Stimulated activated CD4-positive, alpha-beta T cell treated with anti-CD3 and anti-CD28 coated beads, Interleukin-15, amount 100 ng/mL, for 48 hours (primary cell): Measurements from ENCODE around the gene POLR3C.
"Not testable (repeated sequence)": the region's sequence is repeated elsewhere in the genome, so short reads cannot be mapped to it uniquely, and the experiment has no call there.

ENCODE experiments used
- DNase-seq, 2 donors: peaks; one replicate each; pipeline ENCODE4 v3.0.0-alpha.2; 2020; ENCODE audit warnings: low read depth in 2 of 2

Gene POLR3C

GRCh38 chr1:145822779-145823331 is 1.1 kb upstream of the POLR3C start:
- DNase-seq, result not testable (repeated sequence)

- no peak for DNase-seq
Observed at GRCh38 chr1:145824499-145824842, 471 bp downstream of the POLR3C start.

GRCh38 chr1:145826030-145826429 is 2.0 kb downstream of the POLR3C start:
- DNase-seq, result no peak

- DNase-seq, result no peak
Observed at GRCh38 chr1:145827966-145828365, 4.0 kb downstream of the POLR3C start.

DNA sequence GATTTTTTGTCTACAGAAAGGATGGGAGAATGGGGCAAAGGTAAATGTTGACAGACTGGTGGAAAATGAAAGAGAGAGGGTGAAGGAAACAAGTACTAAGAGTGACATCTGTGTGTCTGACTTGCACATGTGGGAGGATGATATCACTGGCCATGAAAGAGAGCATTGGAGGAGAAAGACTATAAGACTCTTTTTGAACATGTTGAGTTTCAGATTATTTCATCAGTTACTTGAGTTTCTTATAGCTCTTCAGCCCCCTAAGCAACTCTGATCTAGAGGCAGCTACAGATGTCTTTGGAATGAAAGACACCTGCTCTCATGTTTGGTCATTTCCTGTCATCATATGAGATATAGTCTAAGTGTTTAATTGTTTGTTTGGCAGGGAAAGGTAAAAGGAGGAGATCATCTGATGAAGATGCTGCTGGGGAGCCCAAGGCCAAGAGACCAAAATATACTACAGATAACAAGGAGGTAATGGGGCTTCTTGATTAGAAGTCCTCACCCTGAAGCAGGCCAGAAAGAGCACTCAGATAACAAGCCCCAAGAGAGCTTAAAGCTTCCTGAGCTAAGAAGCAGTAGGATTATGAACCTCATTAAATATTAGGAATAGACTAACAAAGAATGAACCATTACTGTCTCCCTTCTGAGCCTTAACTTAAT is 4.5 kb downstream of the POLR3C start:
- DNase-seq, result no peak

DNA sequence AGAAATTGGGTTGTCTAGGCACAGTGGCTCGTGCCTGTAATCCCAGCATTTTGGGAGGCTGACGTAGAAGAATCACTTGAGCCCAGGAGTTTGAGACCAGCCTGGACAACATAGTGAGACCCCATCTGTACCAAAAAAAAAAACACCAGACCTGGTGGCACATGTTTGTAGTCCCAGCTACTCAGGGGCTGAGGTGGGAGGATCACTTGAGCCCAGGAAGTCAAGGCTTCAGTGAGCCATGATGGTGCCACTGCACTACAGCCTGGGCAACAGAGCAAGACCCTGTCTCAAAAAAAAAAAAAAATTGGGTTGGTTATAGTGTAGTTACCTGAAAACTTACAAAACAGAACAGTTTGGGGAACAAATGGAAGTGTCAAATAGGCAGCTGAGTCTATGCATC is 6.8 kb downstream of the POLR3C start:
- DNase-seq, result not testable (repeated sequence)

- no peak for DNase-seq
Observed at GRCh38 chr1:145837656-145838055, 13.7 kb downstream of the POLR3C start.

DNA sequence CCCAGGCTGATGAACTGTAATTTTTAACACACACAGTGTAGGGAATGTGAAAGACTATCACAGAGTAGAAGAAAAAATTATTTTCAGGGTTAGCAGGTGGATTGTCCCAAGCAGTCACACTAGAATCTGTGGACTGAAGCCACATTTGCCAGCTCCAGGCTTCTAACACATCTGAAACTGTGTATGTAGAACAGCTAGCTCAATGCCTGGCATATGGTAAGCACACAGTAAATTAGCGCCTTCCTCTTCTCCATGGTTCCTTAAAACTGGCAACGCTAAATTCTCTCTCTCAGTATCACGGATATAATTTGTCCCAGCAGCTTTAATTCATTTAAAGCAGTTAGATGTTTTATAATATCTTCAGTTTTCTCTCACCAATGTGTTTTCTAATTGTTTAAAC is 19.0 kb downstream of the POLR3C start:
- no peak for DNase-seq

- DNase-seq, result no peak
Observed at GRCh38 chr1:145845144-145845513, 21.1 kb downstream of the POLR3C start.

DNA sequence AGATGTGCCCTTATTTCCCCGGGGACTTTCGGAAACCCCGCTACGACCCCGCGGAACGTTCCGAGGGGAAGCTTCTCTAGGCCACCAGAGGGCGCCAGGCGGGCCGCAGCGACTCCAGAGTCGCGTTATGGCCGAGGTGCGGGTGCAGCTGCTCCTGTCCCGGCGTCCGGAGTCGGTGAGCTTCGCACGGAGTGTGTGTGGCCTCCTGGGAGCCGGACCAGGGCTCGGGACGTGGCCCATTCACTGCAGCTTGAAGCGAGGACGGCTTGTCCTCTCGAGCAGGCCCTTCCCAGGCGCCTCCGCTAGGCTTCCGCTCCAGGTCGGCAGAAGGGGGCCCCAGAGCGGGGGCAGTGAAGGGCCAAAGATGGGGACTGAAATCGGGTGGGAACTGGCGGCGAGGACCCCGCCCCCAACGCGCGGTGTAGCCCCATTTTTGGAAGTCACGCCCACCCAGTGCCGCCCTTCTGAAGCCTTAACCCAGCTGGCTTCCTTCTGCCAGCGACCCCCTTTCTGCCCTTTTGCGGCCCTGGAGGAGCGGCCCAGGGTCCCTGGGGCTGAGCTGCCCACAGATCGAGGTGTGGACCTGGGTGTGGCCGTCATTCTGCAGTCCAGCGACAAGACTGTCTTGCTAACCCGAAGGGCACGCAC is 21.6 kb downstream of the POLR3C start, which contains the start of gene NUDT17:
Gene NUDT17 (plus strand): TSS at position 117 of the 648 bp plus-strand sequence. CDS start 11 bp downstream, at position 128.
- peak; percentile 56 to 71 for DNase-seq

GRCh38 chr1:145846201-145846612 is 22.2 kb downstream of the POLR3C start:
- DNase-seq, result no peak

GRCh38 chr1:145847827-145848226 is 23.8 kb downstream of the POLR3C start:
- DNase-seq, result no peak

GRCh38 chr1:145849356-145850160 is 25.6 kb downstream of the POLR3C start:
- DNase-seq, result no peak

- DNase-seq, result no peak
Observed at GRCh38 chr1:145855426-145855948, 31.5 kb downstream of the POLR3C start.

DNA sequence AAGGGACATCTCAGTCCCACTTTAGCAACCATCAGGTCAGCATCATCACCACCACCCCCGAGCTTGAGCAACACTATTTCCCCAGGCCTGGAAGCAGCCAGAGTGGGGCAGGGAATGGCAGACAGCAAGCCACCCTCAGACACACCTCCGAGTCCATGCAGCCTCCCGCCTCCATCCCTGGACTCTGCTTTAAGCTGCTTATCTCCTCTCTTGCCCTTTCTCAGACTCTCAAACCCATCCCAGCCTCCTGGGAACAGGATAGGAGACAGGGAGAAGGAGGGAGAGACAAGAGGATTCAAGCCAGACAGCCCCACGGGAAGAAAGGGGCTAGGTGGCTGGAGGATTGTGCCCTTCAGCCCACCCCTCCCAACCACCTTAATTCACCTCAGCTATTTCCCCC is 33.2 kb downstream of the POLR3C start:
- no peak for DNase-seq

DNA sequence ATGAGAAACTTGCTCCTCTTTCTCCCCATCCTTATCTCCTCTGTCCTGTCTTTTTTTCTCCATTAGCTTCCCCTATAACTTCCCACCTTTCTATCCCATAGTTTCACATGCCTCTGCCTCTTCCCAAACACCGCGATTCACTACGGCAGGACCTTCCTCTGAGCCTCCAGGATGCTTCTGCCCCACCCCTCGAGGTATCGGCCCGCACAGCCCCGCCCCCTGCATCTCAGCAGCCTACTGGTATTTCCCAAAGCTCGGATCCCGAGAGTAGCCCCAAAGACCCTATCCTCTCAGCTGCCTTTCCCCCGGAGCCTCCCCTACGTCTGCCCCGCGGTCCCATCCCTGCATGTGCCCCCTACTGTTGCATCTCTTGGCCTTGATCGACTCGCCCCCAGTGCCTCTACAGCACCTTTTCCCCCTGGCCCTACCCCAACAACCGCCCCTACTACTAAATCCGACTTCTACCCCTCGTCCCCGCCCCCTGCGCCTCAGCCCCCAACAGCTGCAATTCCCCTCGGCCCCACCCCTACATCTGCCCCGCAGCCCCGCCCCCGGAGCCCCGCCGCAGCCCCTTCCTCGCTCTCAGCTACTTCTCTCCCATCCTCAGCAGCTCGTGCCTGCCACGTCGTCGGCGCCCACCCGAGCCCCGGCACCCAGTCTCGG is 34.4 kb downstream of the POLR3C start:
- DNase-seq, result peak in 1 of 2 donors; percentile 29

DNA sequence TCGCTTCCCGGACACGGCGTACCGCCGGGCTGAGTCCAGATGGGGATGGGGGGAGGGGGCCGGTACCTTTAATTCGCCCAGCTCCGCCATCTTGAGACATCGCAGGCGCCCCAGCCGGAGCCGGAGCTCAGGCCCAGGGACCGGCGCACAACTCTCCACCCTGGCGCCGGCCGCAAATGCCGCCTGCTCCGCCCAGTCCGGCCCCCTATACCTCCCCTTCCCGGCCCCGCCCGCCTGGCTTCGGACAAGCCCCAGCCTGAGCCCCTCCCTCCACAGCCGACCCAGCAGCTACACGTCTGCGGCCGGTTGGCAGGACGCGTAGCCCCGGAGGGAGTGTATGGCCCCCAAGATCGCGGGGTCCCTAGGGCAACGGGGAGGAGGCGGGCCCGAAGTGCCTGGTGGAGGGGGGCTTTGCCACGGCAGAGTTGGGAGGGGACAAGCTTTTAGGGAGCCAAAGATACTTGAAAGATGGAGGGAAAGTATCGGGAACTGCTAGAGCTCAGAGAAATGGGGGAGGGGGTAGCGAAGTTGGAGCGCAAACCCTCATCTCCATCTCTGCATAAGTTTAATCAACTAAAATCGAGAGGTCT is 35.0 kb downstream of the POLR3C start, which contains the start of gene PIAS3:
Gene PIAS3 (minus strand): TSS at position 181 of the 590 bp plus-strand sequence. CDS start 91 bp downstream, at position 90.
- DNase-seq, result peak; percentile 78 to 86

DNA sequence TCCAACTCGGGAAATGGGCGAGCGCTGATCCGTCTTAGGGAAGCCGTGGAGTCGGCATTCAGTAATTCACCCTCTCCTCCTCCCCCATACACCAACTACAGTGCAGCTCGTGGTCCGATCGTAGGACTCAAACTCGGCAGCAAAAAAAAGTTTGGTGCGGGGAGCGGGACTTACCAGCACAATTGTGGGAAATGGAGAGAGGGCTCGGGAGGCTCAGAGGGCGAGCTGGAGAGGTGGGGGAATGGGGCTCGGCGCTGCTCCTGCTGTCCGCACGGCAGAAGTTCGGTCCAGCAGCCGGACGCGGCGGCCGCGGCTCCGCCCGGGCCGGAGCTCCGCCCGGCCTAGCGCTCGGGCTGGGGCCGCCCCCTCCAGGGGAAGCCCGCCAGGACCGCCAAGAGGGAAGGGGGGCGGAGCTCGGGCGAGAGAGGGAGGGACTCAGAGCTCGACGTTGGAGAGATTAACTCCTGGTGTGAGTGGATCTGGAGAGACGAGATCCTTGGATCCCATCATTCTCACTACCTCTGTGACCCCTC is 35.6 kb downstream of the POLR3C start:
- DNase-seq, result peak in 1 of 2 donors; percentile 78

GRCh38 chr1:145863282-145864018 is 39.5 kb downstream of the POLR3C start:
- DNase-seq, result no peak

DNA sequence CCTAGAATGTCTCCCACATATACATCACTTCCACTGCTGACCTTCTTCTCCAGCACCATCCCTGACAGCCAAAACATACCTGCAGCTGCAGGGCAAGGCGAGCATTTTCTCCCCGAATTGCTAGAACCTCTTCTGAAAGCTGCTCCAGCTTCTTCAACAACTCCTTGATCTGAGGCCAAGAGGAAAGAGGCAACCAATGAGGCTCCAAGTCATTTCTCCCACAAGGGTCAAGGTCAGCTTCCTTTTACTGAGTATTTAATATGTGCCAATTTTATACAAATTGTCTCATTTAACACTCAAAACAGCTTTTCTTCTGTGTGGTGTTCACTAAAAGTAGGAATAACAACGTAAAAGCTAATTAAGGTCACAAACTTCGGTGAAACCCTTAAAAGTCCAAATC is 44.2 kb downstream of the POLR3C start:
- DNase-seq, result no peak
